GM21447 (cell line): ENCODE measurements around the gene RBBP8.
A peak's percentile ranks its signal among the peaks of the same experiment; 100 is the strongest.
"Not testable (repeated sequence)": the region's sequence is repeated elsewhere in the genome, so short reads cannot be mapped to it uniquely, and the experiment has no call there.

Source experiments
- ATAC-seq: cut with Tn5 transposase; IDR thresholded peaks from one replicate; pipeline ENCODE4 v1.9.1; 2021; ENCODE audit not compliant: unreplicated experiment

RBBP8 gene

DNA sequence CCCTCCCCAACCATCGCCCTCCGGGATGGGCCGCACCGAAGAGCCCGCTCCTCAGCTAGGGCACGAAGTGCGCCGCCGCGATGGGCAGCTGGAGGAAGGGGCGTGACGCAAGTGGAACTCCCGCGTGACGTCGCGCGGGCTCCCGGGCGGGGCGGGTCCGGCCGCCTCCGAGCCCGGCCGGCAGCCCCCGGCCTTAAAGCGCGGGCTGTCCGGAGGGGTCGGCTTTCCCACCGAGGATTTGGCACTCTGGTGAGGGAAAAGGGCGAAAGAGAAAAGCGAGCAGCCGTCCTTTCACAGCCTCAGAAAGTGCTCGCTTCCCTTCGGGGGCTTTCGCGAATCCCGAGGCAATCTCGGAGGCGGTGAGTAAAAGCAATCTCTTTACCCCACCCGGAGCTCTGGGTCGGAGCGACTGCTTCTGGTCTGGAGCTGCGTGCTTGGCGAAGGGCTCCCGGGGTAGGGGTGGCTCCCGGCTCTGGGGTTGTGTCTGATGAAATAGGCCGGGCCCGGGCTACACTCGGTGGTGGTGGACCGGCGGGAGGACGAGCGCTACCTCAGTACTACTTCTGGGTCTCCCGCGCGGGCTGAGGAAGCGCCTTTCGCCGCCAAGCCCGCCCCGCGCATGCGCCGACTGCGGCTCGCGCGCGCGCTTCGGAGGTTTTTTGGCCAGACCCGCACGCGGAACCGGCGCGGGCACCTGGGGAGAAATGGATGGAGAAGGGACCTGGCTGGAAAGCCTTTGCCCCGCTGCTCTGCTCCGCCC, at the start of gene RBBP8:
Gene RBBP8, plus strand, starts transcription at position 123 of the 760 bp plus-strand sequence. CDS start 3,524 bp downstream, outside the sequence.
- ATAC-seq = peak; percentile 78

DNA sequence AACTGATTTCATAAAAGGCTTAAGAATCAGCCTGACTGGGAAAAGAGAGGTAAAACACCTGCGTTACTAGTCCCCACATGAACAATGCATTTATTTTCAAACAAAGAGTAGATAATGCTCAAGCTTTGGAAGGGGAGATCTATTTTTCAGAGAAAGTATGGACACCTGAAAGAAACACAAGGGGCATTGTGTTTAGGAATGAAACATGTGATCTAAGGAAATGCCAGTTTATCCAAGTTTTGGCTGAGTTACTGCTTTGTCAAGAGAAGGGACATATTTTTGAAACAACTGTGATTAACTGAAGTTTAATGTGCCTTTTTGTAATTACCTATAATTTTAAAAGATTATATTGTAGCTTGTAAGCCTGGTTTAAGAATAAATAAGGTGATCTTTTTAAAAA, 49.3 kb upstream of the RBBP8 start:
- ATAC-seq = no peak

DNA sequence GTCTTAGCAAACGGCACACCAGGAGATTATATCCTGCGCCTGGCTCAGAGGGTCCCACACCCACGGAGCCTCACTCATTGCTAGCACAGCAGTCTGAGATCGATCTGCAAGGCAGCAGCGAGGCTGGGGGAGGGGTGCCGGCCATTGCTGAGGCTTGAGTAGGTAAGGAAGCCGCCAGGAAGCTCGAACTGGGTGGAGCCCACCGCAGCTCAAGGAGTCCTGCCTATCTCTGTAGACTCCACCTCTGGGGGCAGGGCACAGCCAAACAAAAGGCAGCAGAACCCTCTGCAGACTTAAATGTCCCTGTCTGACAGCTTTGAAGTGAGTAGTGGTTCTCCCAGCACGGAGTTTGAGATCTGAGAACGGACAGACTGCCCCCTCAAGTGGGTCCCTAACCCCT, 47.4 kb upstream of the RBBP8 start:
- not testable (repeated sequence) for ATAC-seq

DNA sequence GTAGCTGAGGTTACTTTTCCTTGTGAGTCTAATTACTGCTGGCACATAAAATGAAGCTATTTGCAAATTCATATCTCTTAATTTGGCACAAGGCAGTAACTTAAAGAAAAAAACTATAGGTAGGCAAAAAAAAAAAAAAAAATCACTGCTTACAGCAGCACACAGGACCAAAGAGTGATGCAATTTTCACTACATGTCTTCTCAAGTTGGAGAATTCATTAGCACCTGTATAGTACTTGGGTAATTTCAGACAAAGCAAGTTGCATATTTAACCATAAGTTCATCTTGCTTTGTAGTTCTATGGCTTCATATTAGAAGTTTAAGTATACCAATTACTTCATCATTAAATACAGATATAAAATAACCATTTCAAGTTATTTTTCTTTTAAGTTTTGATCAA, 33.7 kb upstream of the RBBP8 start:
- no peak for ATAC-seq

DNA sequence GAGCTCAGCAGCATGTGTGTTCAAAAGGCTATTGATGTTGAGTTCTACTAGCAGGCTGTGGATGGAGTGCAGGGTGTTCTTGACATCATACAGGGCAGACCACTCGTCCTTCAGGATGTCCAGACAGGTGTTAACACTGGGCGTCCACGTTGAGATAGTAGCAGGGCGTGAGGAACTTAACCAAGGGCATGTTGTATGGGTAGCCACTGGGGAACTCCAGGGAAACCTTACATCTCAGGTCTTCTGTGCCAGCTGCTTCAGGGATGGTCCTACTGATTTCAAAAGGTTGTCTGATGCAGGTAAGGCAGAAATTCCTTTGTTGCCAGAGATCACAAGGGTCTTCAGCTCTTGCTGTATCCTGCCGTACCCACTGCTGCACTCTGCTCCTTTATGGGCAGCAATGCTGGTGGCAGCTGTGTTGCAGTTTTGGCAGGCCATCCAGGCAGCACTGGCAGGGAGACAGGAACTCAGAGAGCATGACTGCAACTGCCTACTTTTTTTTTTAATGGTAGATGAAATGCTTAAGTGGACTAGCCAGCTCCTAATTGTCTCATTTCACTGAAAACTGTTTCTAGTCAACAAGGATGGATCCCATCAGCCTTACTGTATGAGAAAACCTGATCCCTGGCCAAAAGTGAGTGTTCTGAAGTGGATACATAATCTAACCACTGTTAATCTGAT, 32.4 kb upstream of the RBBP8 start:
- no peak for ATAC-seq

DNA sequence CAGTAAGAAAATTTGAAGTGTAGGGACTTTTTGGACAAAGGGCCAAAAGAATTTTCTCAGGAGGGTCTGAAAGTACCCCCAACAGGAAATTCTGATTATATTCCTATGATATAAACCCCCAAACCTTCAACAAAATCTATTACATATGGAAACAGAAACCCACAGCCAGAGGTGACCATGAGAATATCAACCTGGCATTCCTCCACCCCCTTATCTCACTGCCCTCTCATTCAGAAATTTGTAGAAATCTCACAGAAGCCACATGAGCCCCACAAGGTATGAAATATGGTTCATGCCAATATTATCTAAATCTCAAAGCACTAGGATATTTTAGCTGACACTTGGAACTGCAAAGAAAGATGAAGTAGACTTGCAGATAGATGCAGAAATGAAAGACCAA, 31.0 kb upstream of the RBBP8 start:
- no peak for ATAC-seq

DNA sequence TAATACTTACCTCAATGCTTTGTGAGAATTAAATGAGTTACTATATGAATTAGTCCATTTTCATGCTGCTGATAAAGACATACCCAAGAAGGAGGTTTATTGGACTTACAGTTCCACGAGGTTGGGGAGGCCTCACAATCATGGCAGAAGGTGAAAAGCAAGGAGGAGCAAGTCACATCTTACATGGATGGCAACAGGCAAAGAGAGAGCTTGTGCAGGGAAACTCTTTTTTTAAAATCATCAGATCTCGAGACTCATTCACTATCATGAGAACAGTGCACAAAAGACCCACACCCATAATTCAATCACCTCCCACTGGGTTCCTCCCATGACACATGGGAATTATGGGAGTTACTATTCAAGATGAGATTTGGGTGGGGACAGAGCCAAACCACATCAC, 29.9 kb upstream of the RBBP8 start:
- not testable (repeated sequence) for ATAC-seq

DNA sequence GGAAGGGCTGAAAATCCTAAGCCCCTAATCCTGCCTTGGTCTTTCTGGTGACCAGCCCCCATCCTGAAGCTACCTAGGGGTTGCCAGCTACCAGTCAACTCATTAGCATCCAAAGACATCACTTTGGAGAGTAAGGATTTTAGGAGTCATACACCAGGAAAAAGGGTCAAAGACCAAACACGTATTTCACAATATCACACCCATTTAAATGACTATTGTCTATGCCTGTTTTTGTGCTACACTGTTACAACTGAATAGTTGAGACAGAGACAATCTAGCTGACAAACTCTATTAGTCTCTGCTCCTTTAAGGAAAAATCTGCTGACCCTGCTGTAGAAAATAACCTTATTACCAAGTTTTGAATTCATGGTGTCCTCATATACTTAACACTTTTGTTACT, 21.0 kb upstream of the RBBP8 start:
- no peak for ATAC-seq

DNA sequence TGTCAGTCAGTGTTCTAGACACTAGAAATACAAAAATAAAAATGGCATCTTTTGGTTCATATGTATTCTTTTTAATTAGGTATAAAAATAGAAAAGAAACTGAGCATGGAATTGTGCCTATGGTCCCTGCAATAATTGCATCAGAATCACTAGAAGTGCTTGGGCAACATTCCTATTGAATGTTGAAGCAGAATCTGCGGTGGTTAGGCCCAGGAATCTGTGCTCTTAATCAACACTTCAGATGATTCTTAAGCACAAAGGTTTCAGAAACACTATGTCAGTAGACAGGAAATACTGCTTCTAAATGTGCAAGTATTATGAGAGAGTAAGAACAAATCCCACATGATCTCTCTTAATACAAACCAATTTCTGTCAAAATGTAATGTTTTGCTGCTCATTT, 20.3 kb upstream of the RBBP8 start:
- ATAC-seq = no peak

DNA sequence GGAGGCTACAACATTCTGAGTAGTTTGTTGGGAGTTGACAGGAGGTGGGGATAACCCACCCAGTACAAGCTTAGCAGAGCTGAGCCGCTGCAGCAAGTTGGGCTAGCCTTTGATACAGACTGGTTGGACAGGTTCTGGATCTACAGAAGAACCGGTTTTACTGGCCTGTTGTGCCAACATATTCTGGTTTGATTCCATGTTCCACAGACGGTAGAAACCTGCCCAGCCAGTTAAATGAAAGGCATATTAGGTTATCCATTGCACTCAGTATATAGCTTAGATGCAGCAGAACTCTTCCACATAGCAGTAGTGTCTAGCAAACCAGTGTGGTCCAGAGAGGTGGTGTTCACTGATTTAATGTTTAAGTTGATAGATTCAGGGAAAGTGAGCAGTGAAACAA, 19.3 kb upstream of the RBBP8 start:
- no peak for ATAC-seq

DNA sequence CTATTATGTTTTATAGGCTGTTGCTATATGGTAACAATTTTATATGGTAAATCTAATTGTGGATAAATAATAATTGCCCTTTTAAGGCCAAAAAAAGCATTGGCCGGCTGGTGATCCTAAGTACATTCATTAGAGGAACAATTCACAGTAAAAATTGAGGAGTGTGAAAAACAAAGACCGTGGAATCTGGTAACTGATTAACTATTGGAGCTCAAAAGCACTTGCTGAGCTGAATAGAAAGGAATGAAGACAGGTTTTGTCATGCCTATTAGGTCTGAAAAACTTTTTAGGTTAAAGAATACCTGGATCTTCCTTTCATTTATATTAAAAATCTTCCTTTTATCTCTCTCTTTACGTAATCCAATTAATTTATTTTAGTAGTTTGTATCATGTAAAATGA, 18.5 kb upstream of the RBBP8 start:
- no peak for ATAC-seq

DNA sequence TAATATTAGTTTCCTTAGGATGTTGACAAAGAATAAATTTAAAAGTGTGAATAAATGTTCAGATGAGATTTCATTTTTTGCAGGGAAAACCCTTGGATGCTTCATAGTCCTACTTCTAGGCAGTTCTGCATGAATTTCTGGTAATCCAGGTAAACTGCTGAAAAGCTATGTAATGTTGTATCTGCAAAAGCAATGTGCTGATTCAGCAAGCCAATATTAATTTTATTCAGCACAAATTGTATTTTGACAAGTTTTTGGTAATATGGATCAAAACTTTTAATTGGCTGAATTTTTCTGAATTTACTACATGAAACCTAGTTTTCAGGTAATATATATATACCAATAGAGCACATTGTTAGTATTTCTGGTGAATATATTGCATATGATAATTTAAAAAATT, 17.8 kb upstream of the RBBP8 start:
- no peak for ATAC-seq

DNA sequence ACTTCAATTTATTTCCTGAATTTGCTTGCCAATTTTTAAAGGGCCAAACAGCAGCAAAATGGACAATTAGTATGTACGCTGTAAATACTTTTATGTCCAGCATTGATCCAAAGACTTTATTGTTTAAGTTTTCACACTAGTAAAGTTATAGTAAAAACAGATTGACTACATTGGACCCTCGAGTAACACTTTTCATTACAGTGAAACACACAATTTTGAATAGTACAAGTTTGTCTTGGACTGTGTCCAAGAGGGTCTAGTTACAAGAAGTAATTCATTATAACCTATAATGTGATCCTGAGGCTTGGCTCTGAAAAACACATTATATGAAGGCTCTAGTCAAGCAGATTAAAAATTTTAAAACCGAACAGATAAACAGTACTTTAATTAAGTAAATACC, 11.4 kb upstream of the RBBP8 start:
- ATAC-seq = no peak

DNA sequence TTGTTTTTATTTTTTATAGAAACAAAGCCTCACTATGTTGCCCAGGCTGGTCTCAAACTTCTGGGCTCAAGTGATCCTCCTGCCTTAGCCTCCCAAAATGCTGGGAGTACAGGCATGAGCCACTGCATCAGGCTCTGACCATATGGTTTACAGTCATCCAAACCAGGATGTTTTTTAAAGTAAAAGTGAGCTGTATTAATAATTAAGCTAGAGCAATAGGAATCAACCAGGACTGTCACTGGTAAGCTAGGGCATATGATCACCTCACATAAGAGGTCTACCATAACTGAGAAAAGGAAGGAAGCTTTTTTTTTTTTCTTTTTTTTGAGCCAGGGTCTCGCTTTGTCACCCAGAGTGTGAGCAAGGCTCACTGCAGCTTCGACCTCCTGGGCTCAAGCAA, 8.5 kb upstream of the RBBP8 start:
- ATAC-seq = no peak

DNA sequence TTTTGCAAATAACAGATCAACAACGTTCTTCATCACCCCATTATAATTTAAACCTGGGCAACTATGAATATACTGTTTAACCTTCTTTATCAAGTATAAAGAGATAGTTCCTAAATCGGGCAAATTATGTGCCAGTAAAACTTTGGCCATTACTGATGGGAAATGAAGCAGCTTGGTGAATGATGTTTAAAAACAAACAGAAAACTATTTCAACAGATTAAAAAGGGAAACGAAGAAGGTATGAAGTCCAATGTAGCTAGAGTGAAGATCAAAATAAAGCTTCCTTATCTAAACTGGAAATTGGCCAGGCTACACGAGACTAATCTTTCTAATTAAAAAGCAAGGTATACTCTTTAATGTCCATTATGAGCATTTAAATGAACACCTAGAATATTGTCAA, 6.7 kb upstream of the RBBP8 start:
- ATAC-seq = no peak

DNA sequence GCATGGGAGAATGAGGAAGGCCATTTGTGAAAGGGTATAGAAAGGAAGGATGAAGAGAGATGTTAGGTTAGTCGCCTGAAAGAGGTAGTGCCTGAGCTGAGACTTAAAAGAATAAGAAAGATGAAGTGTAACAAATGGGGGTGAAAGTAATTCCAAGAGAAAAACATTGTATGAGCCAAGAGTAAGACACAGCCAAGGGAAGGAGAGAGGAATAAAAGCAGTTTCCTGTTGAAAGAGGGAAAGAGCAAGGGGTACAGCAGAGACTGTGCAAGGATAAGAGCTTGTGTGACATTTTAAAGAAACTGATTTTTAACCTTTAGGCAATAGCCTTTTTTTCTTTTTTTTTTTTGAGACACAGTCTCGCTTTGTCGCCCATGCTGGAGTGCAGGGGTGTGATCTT, 4.8 kb upstream of the RBBP8 start:
- no peak for ATAC-seq

DNA sequence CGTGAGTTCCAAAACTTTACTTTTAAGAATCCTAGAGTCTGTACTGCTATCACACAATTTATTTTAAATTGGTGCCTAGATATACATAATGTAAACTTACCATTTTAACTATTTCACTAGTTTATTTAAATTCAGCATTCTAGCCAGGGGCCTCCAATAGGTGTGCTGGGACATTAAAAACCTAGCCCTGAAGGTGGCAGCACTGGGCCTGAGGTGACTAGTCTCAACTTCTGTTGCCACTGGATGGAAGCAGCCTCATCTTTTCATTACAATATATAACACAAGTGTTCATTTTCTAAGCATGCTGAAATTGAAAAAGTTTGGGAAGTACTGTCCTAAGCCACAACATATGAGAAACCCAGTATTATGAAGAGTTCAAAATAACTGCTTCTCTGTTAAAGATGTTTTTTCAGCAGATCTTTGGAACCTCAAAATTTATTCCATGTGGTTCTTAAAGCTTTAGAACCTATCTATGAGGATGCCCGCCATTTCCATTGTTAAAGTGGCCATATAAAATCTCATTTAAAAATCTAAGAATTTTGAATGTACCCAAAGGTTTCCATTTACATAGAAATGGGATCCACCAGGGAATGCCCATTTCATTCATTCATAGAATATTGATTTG, 2.9 kb upstream of the RBBP8 start:
- peak; percentile 27 for ATAC-seq

DNA sequence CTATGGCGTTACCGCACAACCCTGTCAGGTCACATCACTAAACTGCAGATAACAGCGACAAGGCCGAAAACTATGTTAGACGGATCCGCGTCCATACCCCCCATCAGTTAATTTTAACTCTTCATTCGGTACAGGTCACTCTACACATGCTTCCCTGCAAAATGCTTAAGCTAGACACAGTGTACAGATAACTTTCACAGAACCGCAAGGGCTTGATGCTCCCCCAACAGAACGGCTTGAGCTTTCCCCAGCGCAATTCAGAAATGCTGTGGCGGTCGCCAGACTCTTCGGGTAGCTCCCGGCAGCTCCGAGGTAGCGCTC, 283 bp upstream of the RBBP8 start:
- peak; percentile 34 for ATAC-seq

DNA sequence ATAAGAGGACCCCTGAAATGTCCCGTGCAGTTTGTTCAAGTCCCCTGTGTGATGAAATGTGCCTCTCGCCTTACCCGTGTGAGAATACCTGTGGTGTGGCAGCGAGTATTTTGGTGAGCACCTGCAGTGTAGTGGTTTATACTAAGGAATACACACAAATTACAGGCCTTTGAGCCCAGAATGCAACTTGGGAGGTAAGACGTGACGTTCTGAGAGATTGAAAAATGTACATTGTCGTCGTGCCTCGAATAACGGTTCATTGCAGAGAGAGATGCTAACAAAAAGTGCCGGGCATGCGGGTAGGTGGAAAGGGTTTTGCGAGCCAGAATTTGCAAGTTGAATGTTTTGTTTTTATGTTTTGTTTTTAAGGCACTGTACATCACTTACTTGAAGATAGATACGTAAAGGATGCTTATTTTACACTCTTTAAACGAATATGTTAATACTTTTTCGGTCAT, 867 bp downstream of the RBBP8 start:
- ATAC-seq = peak; percentile 19

DNA sequence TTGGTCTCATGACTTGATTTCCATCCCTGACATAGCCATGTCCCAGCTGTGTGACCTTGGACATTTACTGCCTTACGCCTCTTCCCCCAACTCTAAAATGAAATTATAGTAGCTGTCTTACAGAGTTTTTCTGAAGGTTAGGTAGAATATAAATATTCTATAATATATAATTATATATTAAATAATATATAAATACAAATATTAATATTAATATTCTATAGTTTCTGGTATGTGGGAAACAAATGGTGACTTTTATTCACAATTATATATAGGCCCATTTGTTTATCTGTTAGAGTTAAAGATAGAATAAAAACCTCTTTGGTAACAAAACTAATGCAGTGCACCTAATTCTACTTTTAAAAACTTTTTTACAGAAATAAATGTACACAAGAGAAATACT, 1.7 kb downstream of the RBBP8 start:
- ATAC-seq = no peak

DNA sequence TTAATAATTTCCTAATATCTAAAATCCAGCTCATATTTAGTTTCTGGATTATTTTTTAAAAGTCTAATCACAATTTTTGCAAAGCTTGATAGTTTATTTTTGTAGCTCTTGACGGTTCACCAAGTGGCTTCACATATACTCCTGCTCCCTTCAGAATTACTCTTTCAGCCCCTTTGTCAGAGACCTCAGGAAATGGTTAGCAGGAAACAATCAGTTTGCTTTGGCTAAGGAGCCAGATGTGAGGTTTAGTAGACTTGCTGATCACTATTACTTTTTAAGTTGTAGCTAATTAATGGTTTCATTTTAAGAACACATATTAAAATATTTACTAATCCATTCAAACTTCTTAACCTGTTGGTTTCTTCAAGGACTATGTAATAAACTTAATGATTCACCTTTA, 2.3 kb downstream of the RBBP8 start:
- no peak for ATAC-seq

DNA sequence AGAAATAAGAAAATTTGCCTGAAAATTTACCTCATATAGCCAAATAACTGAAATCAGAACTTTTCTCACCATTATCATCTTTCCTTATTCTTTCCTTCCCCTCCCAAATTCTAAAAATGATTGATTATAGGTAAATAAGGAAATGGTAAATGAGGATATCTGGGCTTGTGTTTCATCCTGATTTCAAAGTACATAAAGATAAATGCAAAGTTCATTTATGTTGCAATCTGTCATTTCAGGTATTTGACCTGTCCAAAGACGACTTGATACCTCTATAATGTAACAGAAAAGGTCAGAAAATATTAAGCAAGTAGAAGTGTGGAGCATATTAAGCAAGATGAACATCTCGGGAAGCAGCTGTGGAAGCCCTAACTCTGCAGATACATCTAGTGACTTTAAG, 3.4 kb downstream of the RBBP8 start:
- ATAC-seq = no peak
